ENCODE measurements around the gene GGCX. TPM values are rescaled to one million over a fixed set of nuclear protein-coding genes. Genes with fewer than 3 reads are reported as not detected.

The GGCX gene
- total RNA-seq, 2 donors from 2014 or later = 17.8 to 52.7 TPM

DNA sequence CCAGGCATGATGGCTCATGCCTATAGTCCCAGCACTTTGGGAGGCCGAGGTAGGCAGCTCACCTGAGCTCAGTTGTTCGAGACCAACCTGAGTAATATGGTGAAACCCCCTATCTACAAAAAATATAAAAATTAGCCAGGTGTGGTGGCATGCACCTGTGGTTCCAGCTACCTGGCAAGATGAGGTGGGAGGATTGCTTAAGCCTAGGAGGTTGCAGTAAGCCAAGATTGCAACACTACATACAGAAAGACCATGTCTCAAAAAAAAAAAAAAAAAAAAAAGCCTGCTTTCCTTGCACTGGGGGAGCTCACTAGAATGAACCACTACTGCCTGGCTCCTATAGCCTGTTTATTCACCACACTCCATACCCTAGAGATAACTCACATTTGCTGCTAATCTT is 29.7 kb downstream of the GGCX start:
- H3K4me3 ChIP-seq = no peak overlapping the region
- no peaks in the 10 kb centered on the region for H3K9me3 ChIP-seq
- H3K27me3 ChIP-seq (replicated peaks; ENCODE audit: insufficient read depth) = no peaks in the 10 kb centered on the region
- WGBS = 100% methylated on average over 2 of the region's 2 CpGs
- no peaks in the 10 kb centered on the region for H3K36me3 ChIP-seq
- DNase-seq (ENCODE audit: low spot score) = no peak
- TF ChIP-seq, protein P1, sequence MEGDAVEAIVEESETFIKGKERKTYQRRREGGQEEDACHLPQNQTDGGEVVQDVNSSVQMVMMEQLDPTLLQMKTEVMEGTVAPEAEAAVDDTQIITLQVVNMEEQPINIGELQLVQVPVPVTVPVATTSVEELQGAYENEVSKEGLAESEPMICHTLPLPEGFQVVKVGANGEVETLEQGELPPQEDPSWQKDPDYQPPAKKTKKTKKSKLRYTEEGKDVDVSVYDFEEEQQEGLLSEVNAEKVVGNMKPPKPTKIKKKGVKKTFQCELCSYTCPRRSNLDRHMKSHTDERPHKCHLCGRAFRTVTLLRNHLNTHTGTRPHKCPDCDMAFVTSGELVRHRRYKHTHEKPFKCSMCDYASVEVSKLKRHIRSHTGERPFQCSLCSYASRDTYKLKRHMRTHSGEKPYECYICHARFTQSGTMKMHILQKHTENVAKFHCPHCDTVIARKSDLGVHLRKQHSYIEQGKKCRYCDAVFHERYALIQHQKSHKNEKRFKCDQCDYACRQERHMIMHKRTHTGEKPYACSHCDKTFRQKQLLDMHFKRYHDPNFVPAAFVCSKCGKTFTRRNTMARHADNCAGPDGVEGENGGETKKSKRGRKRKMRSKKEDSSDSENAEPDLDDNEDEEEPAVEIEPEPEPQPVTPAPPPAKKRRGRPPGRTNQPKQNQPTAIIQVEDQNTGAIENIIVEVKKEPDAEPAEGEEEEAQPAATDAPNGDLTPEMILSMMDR (IDR thresholded peaks at IDR 0.05) = no peak
- TF ChIP-seq POLR2AphosphoS5 (IDR thresholded peaks at IDR 0.05) = no peak
- TF ChIP-seq POLR2A (IDR thresholded peaks at IDR 0.05) = no peak
- intact Hi-C loops (cut with DNase I) = no loop called here
- H3K27ac ChIP-seq = no peak overlapping the region
- H3K4me1 ChIP-seq (replicated peaks) = no peaks in the 10 kb centered on the region

DNA sequence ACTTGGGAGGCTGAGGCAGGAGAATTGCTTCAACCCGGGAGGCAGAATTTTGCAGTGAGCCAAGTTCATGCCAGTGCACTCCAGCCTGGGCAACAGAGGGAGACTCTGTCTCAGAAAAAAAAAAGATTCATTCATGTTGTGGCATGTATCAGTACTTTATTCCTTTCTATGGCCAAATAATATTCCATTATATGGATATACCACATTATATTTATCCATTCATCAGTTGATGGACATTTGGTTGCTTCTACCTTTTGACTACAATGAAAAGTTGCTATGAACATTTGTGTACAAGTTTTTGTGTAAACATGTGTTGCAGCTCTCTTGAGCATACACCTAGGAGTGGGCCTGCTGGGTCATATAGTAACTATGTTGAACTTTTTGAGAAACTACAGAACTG is 31.5 kb downstream of the GGCX start:
- no peak overlapping the region for H3K27ac ChIP-seq
- H3K9me3 ChIP-seq = no peaks in the 10 kb centered on the region
- WGBS = 96% methylated on average over 1 of the region's 1 CpG
- intact Hi-C loops (cut with DNase I) = no loop called here
- TF ChIP-seq POLR2AphosphoS5 (IDR thresholded peaks at IDR 0.05) = no peak
- TF ChIP-seq, protein P1 (IDR thresholded peaks at IDR 0.05) = no peak
- no peak for TF ChIP-seq POLR2A (IDR thresholded peaks at IDR 0.05)
- H3K27me3 ChIP-seq (replicated peaks; ENCODE audit: insufficient read depth) = no peaks in the 10 kb centered on the region
- H3K4me1 ChIP-seq (replicated peaks) = peaks cover 5% of the 10 kb centered on the region
- DNase-seq (ENCODE audit: low spot score) = no peak
- no peak overlapping the region for H3K4me3 ChIP-seq
- H3K36me3 ChIP-seq = no peaks in the 10 kb centered on the region

DNA sequence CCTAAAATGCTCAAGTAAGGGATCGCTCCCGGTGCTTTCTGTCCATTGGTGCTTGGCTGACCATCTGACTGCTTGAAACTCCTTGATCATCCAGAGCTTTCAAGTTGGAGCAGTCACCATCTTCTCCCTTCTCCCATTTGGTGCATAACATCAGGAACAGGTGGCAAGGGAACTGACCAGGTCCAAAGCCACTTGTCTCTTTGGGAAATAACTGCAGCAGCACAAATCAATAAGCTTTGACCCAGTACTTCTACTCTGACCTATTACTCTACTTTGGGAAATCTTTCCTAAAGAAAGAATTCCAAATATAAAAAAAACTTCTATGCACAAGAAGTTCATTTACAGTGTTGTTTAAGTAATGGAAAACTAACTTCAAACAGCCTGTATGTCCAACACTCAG is 32.9 kb downstream of the GGCX start:
- H3K4me1 ChIP-seq (replicated peaks) = peaks cover 18% of the 10 kb centered on the region
- no peaks in the 10 kb centered on the region for H3K27me3 ChIP-seq (replicated peaks; ENCODE audit: insufficient read depth)
- H3K4me3 ChIP-seq = no peak overlapping the region
- TF ChIP-seq, protein P1 (IDR thresholded peaks at IDR 0.05) = no peak
- TF ChIP-seq POLR2AphosphoS5 (IDR thresholded peaks at IDR 0.05) (no peak), POLR2A (IDR thresholded peaks at IDR 0.05) (no peak)
- WGBS = 92% methylated on average over 2 of the region's 2 CpGs
- no peaks in the 10 kb centered on the region for H3K9me3 ChIP-seq
- DNase-seq (ENCODE audit: low spot score) = no peak
- no peaks in the 10 kb centered on the region for H3K36me3 ChIP-seq
- intact Hi-C loops (cut with DNase I) = no loop called here
- H3K27ac ChIP-seq = no peak overlapping the region

DNA sequence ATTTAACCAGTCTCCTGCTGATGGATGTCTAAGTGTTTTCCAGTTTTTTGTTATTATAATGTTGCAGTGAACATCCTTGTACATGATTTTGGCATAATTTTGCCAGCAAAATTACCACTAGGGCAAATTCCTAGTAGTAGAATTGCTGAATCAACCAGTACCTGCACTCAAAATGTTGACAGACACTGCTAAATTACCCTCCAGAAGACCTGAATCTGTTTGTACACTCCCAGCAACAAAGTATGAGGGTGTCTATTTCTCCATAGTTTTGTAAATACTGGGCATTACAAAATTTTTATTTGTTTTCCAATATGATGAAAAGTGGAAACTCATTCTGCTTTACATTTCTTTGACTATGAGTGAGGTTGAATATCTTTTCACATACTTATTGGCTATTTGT is 33.5 kb downstream of the GGCX start:
- no peak overlapping the region for H3K4me3 ChIP-seq
- TF ChIP-seq POLR2A (IDR thresholded peaks at IDR 0.05) (no peak), POLR2AphosphoS5 (IDR thresholded peaks at IDR 0.05) (no peak)
- TF ChIP-seq, protein P1 (IDR thresholded peaks at IDR 0.05) = no peak
- H3K27ac ChIP-seq = no peak overlapping the region
- DNase-seq (ENCODE audit: low spot score) = no peak
- intact Hi-C loops (cut with DNase I) = no loop called here
- H3K4me1 ChIP-seq (replicated peaks) = peaks cover 21% of the 10 kb centered on the region
- no peaks in the 10 kb centered on the region for H3K9me3 ChIP-seq
- H3K36me3 ChIP-seq = no peaks in the 10 kb centered on the region
- no peaks in the 10 kb centered on the region for H3K27me3 ChIP-seq (replicated peaks; ENCODE audit: insufficient read depth)

DNA sequence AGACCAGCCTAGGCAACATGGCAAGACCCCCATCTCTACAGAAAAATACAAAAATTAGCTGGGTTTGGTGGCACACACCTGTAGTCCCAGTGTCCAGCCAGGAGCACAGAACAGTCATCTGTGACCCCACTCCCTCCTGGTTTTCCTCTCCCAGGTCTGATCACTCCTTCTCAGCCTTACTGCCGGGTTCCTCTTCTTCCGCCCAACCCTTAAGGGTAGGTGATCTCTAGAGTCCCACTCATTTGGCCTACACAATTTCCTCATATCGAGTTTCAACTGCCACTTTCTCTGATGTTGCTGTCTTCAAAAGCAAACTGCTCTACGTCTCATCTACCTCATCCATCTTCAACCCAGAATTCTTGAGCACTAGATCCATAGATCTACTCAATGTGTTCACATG is 35.7 kb downstream of the GGCX start:
- H3K9me3 ChIP-seq = no peaks in the 10 kb centered on the region
- no peaks in the 10 kb centered on the region for H3K27me3 ChIP-seq (replicated peaks; ENCODE audit: insufficient read depth)
- intact Hi-C loops (cut with DNase I) = no loop called here
- WGBS = 77% methylated on average over 4 of the region's 4 CpGs
- H3K36me3 ChIP-seq = no peaks in the 10 kb centered on the region
- H3K4me3 ChIP-seq = no peak overlapping the region
- peak overlapping the region in 1 of 2 donors; percentile 62 for H3K27ac ChIP-seq
- DNase-seq (ENCODE audit: low spot score) = no peak
- peaks cover 21% of the 10 kb centered on the region for H3K4me1 ChIP-seq (replicated peaks)
- TF ChIP-seq, protein P1 (IDR thresholded peaks at IDR 0.05) = no peak
- TF ChIP-seq POLR2A (IDR thresholded peaks at IDR 0.05) (no peak), POLR2AphosphoS5 (IDR thresholded peaks at IDR 0.05) (no peak)

All from prostate gland (tissue), 2 donors.